Measurements from ENCODE around the gene HOXC10. TPM values are rescaled to one million over a fixed set of nuclear protein-coding genes. Genes with fewer than 3 reads are reported as not detected.

The HOXC10 gene
- polyA plus RNA-seq, 3 donors: not detected

DNA sequence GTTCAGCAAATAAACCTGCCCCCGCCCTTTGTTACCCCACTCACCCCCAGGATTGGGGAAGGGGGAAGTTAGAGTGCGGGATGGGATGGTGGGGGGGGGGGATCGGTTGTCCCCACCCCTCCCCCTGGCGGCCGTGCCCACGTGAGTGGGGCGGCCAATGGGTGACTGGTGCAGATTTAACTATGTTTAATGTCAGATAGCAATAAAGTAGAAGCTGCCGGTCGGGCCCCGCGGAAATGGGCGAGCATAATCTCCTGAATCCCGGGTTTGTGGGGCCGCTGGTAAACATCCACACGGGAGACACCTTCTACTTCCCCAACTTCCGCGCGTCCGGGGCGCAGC lies 30.3 kb upstream of the HOXC10 start, which contains the start of gene HOXC12:
Gene HOXC12, plus strand, starts transcription at position 210 of the 342 bp plus-strand sequence. Its CDS starts 27 bp downstream, at position 237.
- peaks cover 8% of the 10 kb centered on the region for H3K4me1 Mint-ChIP-seq
- Histone ChIP-seq H3K27ac (ENCODE audit: low read depth in 1 of 2, low read length in 2 of 2) (no peak within 1 kb of the TSS), H3K79me2 (ENCODE audit: insufficient read depth, low read length) (no peaks in the 10 kb centered on the region), H3K9ac (ENCODE audit: insufficient read depth, low read length, poor library complexity, severe bottlenecking) (no peak within 1 kb of the TSS), H3K27me3 (ENCODE audit: control insufficient read depth in 2 of 2, insufficient read depth in 2 of 2, low read length in 2 of 2) (peaks cover 92 to 99% of the 10 kb centered on the region in 2 donors), H4K20me1 (ENCODE audit: insufficient read depth, low read length) (no peaks in the 10 kb centered on the region), H3K9me3 (replicated peaks in 1 of 2; ENCODE audit: control insufficient read depth in 1 of 2, insufficient read depth in 1 of 2, low read length in 2 of 2) (peaks cover 4 to 85% of the 10 kb centered on the region in 2 donors), H3K4me3 (replicated peaks in 1 of 3; ENCODE audit: low read depth in 2 of 3, low read length in 3 of 3) (no peak within 1 kb of the TSS), H3K36me3 (replicated peaks in 1 of 2; ENCODE audit: control insufficient read depth in 1 of 2, insufficient read depth in 2 of 2, low read length in 2 of 2) (no peaks in the 10 kb centered on the region), H2AFZ (ENCODE audit: insufficient read depth, low read depth, low read length, poor library complexity, severe bottlenecking) (no peak within 1 kb of the TSS), H3K4me2 (replicated peaks; ENCODE audit: extremely low read depth, low read length, poor library complexity, severe bottlenecking) (no peak within 1 kb of the TSS), H3K4me1 (ENCODE audit: control insufficient read depth in 1 of 2, insufficient read depth in 2 of 2, low read length in 2 of 2) (no peaks in the 10 kb centered on the region)
- peaks cover 2 to 13% of the 10 kb centered on the region in 2 donors for H3K36me3 Mint-ChIP-seq
- WGBS (ENCODE audit: insufficient coverage): 6% methylated on average over 13 of the region's 20 CpGs
- DNase-seq: no peak
- H3K9me3 Mint-ChIP-seq: peaks cover 0 to 56% (median 29%) of the 10 kb centered on the region in 7 donors
- TF ChIP-seq CTCF (IDR thresholded peaks at IDR 0.05): no peak
- H3K4me3 Mint-ChIP-seq: peak within 1 kb of the TSS; percentile 24 to 87
- intact Hi-C loops (cut with micrococcal nuclease): loop anchor here in 1 of 2 donors (5.0 kb wide), 1 partner anchor 43 kb away; no protein-coding TSS in a partner anchor
- H3K27ac Mint-ChIP-seq: no peak within 1 kb of the TSS
- H3K27me3 Mint-ChIP-seq (ENCODE audit: low read depth in 3 of 3): peaks cover 95 to 99% (median 95%) of the 10 kb centered on the region in 3 donors

DNA sequence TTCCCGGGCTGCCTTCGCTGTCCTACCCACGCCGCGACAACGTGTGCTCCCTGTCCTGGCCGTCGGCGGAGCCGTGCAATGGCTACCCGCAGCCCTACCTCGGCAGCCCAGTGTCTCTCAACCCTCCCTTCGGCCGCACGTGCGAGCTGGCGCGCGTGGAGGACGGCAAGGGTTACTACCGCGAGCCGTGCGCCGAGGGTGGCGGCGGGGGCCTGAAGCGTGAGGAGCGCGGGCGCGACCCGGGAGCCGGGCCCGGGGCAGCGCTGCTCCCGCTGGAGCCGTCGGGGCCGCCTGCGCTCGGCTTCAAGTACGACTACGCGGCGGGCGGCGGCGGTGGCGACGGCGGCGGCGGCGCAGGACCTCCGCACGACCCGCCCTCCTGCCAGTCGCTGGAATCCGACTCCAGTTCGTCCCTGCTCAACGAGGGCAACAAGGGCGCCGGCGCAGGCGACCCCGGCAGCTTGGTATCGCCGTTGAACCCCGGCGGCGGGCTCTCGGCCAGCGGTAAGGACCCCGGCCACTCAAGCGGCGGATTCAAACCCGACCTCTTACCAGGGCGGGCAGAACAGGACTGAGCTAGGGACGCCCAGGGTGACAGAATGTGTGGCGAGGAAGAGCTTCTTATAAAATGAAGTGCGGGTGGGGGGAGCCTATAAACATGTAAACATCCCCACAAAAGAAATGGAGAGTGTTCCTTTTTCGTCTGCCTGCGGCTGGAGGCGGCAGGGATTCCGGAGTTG lies 29.7 kb upstream of the HOXC10 start:
- DNase-seq: no peak
- intact Hi-C loops (cut with micrococcal nuclease): no loop called here
- peak overlapping the region; percentile 24 to 62 for H3K4me3 Mint-ChIP-seq

More for the DNA sequence above, 29.7 kb upstream of the HOXC10 start:
- H3K4me1 Mint-ChIP-seq: peaks cover 10% of the 10 kb centered on the region
- H3K27ac ChIP-seq (ENCODE audit: low read depth in 1 of 2, low read length in 2 of 2): no peak overlapping the region
- H3K9me3 Mint-ChIP-seq: peaks cover 2 to 55% (median 33%) of the 10 kb centered on the region in 7 donors
- 3% methylated on average over 79 of the region's 86 CpGs for WGBS (ENCODE audit: insufficient coverage)
- no peaks in the 10 kb centered on the region for H4K20me1 ChIP-seq (ENCODE audit: insufficient read depth, low read length)
- H3K27me3 ChIP-seq (ENCODE audit: control insufficient read depth in 2 of 2, insufficient read depth in 2 of 2, low read length in 2 of 2): peaks cover 93 to 99% of the 10 kb centered on the region in 2 donors
- no peak overlapping the region for H3K4me2 ChIP-seq (replicated peaks; ENCODE audit: extremely low read depth, low read length, poor library complexity, severe bottlenecking)
- H3K4me3 ChIP-seq (replicated peaks in 1 of 3; ENCODE audit: low read depth in 2 of 3, low read length in 3 of 3): no peak overlapping the region
- no peaks in the 10 kb centered on the region for H3K36me3 ChIP-seq (replicated peaks in 1 of 2; ENCODE audit: control insufficient read depth in 1 of 2, insufficient read depth in 2 of 2, low read length in 2 of 2)
- H3K36me3 Mint-ChIP-seq: peaks cover 2 to 17% of the 10 kb centered on the region in 2 donors
- H3K27me3 Mint-ChIP-seq (ENCODE audit: low read depth in 3 of 3): peaks cover 95 to 99% (median 95%) of the 10 kb centered on the region in 3 donors
- TF ChIP-seq CTCF (IDR thresholded peaks at IDR 0.05): no peak
- no peak overlapping the region for H3K27ac Mint-ChIP-seq
- peaks cover 7 to 85% of the 10 kb centered on the region in 2 donors for H3K9me3 ChIP-seq (replicated peaks in 1 of 2; ENCODE audit: control insufficient read depth in 1 of 2, insufficient read depth in 1 of 2, low read length in 2 of 2)
- H3K9ac ChIP-seq (ENCODE audit: insufficient read depth, low read length, poor library complexity, severe bottlenecking): no peak overlapping the region
- H3K4me1 ChIP-seq (ENCODE audit: control insufficient read depth in 1 of 2, insufficient read depth in 2 of 2, low read length in 2 of 2): no peaks in the 10 kb centered on the region
- H3K79me2 ChIP-seq (ENCODE audit: insufficient read depth, low read length): no peaks in the 10 kb centered on the region
- no peak overlapping the region for H2AFZ ChIP-seq (ENCODE audit: insufficient read depth, low read depth, low read length, poor library complexity, severe bottlenecking)

All from CD14-positive monocyte (primary cell).